DOHH2 (cell line): ENCODE measurements around the gene ACTR1B.
"Not testable (repeated sequence)": the region's sequence is repeated elsewhere in the genome, so short reads cannot be mapped to it uniquely, and the experiment has no call there.

Source experiments
- H3F3A ChIP-seq: fragments of 200-600 bp; sonication (generic), shearing (Covaris generic); 2 replicates; pipeline ENCODE4 v1.6.0; 2016; ENCODE audit warnings: antibody characterized with exemption, mild to moderate bottlenecking; ENCODE audit not compliant: control insufficient read depth, insufficient read depth
- H3K27ac ChIP-seq: fragments of 200-600 bp; sonication (generic); 2 replicates; pipeline ENCODE4 v1.5.1; 2014; ENCODE audit warnings: low read depth, mild to moderate bottlenecking, low read length, moderate library complexity
- H3K27me3 ChIP-seq: fragments of 200-600 bp; sonication (generic); 2 replicates; pipeline ENCODE4 v1.6.1; 2014; ENCODE audit warnings: mild to moderate bottlenecking, low read length, mixed read lengths; ENCODE audit not compliant: control insufficient read depth
- H3K36me3 ChIP-seq: fragments of 200-600 bp; sonication (generic); 2 replicates; pipeline ENCODE4 v1.6.1; 2014; ENCODE audit warnings: mild to moderate bottlenecking, low read length, moderate library complexity, mixed read lengths; ENCODE audit not compliant: control insufficient read depth
- H3K4me1 ChIP-seq: fragments of 200-600 bp; sonication (generic); 2 replicates; pipeline ENCODE4 v1.6.1; 2014; ENCODE audit warnings: mild to moderate bottlenecking, low read length, mixed read lengths; ENCODE audit not compliant: control insufficient read depth
- H3K4me2 ChIP-seq: fragments of 200-600 bp; sonication (generic); 2 replicates; pipeline ENCODE4 v1.6.0; 2014; ENCODE audit warnings: mild to moderate bottlenecking, low read length, moderate library complexity
- H3K4me3 ChIP-seq: fragments of 200-600 bp; sonication (generic); 2 replicates; pipeline ENCODE4 v1.5.1; 2014; ENCODE audit warnings: mild to moderate bottlenecking, low read length, mixed read lengths
- H3K79me2 ChIP-seq: fragments of 200-600 bp; sonication (generic); 2 replicates; pipeline ENCODE4 v1.6.1; 2014; ENCODE audit warnings: mild to moderate bottlenecking, low read length, mixed read lengths; ENCODE audit not compliant: control insufficient read depth
- H3K9me2 ChIP-seq: fragments of 200-600 bp; sonication (generic); replicated peaks from 2 replicates; pipeline ENCODE4 v1.6.1; 2014; ENCODE audit warnings: mild to moderate bottlenecking, low read length, mixed read lengths; ENCODE audit not compliant: control insufficient read depth
- H3K9me3 ChIP-seq: fragments of 200-600 bp; sonication (generic); 2 replicates; pipeline ENCODE4 v1.6.1; 2014; ENCODE audit warnings: antibody characterized with exemption, low read length, mixed read lengths; ENCODE audit not compliant: control insufficient read depth, insufficient read depth
- H4K20me1 ChIP-seq: fragments of 200-600 bp; sonication (generic); 2 replicates; pipeline ENCODE4 v1.6.0; 2014; ENCODE audit warnings: low read depth, mild to moderate bottlenecking, antibody characterized with exemption, low read length, moderate library complexity; ENCODE audit not compliant: control insufficient read depth, insufficient read depth
- EZH2phosphoT487 ChIP-seq: fragments of 200-600 bp; sonication (generic); IDR thresholded peaks from 2 replicates; pipeline ENCODE4 v1.6.1; 2017; ENCODE audit warnings: borderline replicate concordance, mild to moderate bottlenecking, antibody characterized with exemption, low read length, moderate library complexity, mixed read lengths
- TF ChIP-seq, protein P1 (sequence below): fragments of 200-600 bp; sonication (generic); IDR thresholded peaks from one replicate; pipeline ENCODE4 v1.5.1; 2014; ENCODE audit warnings: antibody characterized with exemption, mild to moderate bottlenecking, low read depth, low read length; ENCODE audit not compliant: poor library complexity, severe bottlenecking

ACTR1B gene

DNA sequence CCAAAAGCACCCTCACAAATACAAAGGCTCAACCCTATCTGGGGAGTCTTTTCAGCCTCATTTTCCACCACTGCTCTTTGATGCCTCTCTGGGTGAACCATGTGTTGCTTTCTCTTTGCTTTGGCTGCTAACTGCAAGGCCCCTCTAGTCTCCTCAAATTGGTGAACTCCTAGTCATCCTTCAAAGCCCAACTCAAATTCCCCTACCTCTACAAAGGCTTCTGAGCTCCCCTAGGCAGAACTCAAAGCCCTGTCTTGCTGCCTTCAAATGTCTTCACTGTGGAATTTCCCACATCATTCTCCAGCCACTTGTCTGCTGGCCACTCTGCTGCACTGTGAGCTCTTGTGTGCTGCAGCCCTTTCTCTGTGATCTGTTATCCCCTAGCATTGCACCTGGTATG lies 40.9 kb downstream of the ACTR1B start:
- not testable (repeated sequence) for H3K79me2 ChIP-seq, H4K20me1 ChIP-seq, H3K9me3 ChIP-seq, H3K4me3 ChIP-seq, H3K4me2 ChIP-seq, H3K9me2 ChIP-seq, H3K36me3 ChIP-seq, H3K27ac ChIP-seq, H3K27me3 ChIP-seq, H3K4me1 ChIP-seq, H3F3A ChIP-seq

GRCh38 chr2:97620492-97620891 lies 43.4 kb downstream of the ACTR1B start:
- not testable (repeated sequence) for H3K27me3 ChIP-seq, H3K4me1 ChIP-seq, H3K9me2 ChIP-seq, H3K9me3 ChIP-seq, H4K20me1 ChIP-seq, H3K27ac ChIP-seq, H3K36me3 ChIP-seq, H3K4me3 ChIP-seq, H3F3A ChIP-seq, H3K4me2 ChIP-seq, H3K79me2 ChIP-seq

GRCh38 chr2:97618939-97619827 lies 44.7 kb downstream of the ACTR1B start:
- H3K9me2 ChIP-seq, H3K9me3 ChIP-seq, H3K4me2 ChIP-seq, H3K4me1 ChIP-seq, H3K79me2 ChIP-seq, H4K20me1 ChIP-seq, H3K36me3 ChIP-seq, H3K27ac ChIP-seq, H3K4me3 ChIP-seq, H3F3A ChIP-seq, H3K27me3 ChIP-seq: not testable (repeated sequence)

DNA sequence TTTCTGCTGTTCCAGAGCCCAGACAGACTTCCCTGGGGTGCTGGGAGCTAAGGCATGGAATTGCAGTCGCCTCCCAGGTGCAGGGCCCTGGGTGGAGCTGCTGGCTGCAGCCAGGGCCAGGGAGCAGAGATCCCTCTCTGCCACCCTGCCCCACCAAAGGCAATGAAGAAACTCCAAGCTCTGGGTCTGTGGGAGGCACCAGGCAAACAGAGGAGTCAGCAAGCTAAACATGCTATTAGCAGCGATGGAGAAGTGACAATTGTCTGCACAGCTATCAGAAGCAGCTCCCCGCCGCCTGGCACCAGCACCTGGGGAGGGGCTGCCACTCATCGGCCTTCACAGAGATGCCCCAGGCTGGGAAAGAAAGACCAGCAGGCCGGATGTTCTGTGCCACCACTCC lies 45.9 kb downstream of the ACTR1B start:
- Histone ChIP-seq H3K9me3 (no peaks in the 10 kb centered on the region), H3K4me2 (no peak overlapping the region), H3K4me1 (no peaks in the 10 kb centered on the region), H4K20me1 (no peaks in the 10 kb centered on the region), H3K9me2 (no peaks in the 10 kb centered on the region), H3K79me2 (no peaks in the 10 kb centered on the region), H3K27me3 (no peaks in the 10 kb centered on the region), H3K27ac (no peak overlapping the region), H3K4me3 (no peak overlapping the region), H3F3A (no peaks in the 10 kb centered on the region), H3K36me3 (no peaks in the 10 kb centered on the region)
- TF ChIP-seq, protein P1, sequence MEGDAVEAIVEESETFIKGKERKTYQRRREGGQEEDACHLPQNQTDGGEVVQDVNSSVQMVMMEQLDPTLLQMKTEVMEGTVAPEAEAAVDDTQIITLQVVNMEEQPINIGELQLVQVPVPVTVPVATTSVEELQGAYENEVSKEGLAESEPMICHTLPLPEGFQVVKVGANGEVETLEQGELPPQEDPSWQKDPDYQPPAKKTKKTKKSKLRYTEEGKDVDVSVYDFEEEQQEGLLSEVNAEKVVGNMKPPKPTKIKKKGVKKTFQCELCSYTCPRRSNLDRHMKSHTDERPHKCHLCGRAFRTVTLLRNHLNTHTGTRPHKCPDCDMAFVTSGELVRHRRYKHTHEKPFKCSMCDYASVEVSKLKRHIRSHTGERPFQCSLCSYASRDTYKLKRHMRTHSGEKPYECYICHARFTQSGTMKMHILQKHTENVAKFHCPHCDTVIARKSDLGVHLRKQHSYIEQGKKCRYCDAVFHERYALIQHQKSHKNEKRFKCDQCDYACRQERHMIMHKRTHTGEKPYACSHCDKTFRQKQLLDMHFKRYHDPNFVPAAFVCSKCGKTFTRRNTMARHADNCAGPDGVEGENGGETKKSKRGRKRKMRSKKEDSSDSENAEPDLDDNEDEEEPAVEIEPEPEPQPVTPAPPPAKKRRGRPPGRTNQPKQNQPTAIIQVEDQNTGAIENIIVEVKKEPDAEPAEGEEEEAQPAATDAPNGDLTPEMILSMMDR: no peak
- no peak for TF ChIP-seq EZH2phosphoT487

DNA sequence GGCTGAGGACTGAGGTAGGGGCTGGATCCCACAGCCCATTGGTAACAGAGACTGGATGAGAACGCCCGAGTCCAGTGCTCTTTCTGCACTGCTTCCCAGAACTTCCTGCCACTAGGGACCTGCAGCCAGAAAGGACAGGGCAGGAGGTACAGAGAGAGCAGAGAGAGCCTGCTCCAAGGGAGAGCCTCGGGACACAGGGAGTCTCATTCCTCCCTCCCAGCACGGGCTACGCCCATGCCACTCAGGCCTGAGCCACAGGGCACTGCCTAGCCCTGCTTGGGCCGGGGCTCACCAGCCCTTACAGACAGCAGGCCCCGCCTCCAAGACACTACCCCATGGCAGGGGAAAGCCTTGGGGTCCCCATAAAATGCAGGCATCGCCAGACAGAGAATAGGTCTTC lies 48.1 kb downstream of the ACTR1B start:
- H3K27me3 ChIP-seq, H3K36me3 ChIP-seq, H4K20me1 ChIP-seq, H3F3A ChIP-seq, H3K79me2 ChIP-seq, H3K27ac ChIP-seq, H3K4me3 ChIP-seq, H3K9me3 ChIP-seq, H3K4me1 ChIP-seq, H3K9me2 ChIP-seq, H3K4me2 ChIP-seq: not testable (repeated sequence)

GRCh38 chr2:97611895-97612294 lies 51.9 kb downstream of the ACTR1B start:
- H3K9me2 ChIP-seq, H3F3A ChIP-seq, H3K4me3 ChIP-seq, H3K36me3 ChIP-seq, H3K4me2 ChIP-seq, H3K27ac ChIP-seq, H3K9me3 ChIP-seq, H3K79me2 ChIP-seq, H3K27me3 ChIP-seq, H3K4me1 ChIP-seq, H4K20me1 ChIP-seq: not testable (repeated sequence)

DNA sequence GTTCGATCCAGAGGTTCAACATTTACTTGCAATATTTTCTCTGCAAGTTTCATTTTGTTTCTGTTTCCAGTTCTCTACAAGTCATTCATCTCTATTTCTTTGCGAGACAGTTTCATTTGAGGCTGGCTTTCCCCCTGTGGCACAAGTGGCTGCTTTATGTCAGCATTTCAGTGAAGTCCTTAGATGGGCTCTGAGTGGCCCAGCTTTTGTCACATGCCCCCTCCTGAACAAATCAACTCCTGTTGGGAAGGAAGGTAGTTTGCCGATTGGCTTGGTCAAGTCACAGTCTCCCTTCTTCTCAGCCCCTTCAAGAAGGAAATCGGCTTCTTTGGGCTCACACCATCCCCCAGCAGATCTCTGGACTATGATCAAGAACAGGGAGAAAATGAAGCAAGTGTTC lies 55.1 kb downstream of the ACTR1B start:
- H3K9me2 ChIP-seq, H3K27me3 ChIP-seq, H3K27ac ChIP-seq, H3K79me2 ChIP-seq, H3K36me3 ChIP-seq, H3F3A ChIP-seq, H3K4me2 ChIP-seq, H3K4me3 ChIP-seq, H3K9me3 ChIP-seq, H4K20me1 ChIP-seq, H3K4me1 ChIP-seq: not testable (repeated sequence)
